ENCODE measurements around the gene RFNG. TPM values are rescaled to one million over a fixed set of nuclear protein-coding genes. Genes with fewer than 3 reads are reported as not detected.

Gene RFNG
- total RNA-seq, 4 donors from 2014 or later: 46.0 to 61.0 (median 50.8) TPM

GRCh38 chr17:82081546-82081945 lies 29.9 kb upstream of the RFNG start:
- peaks cover 84% of the 10 kb centered on the region for H3K36me3 ChIP-seq
- TF ChIP-seq POLR2AphosphoS5 (IDR thresholded peaks at IDR 0.05) (no peak), EP300 (IDR thresholded peaks at IDR 0.05) (no peak), POLR2A (IDR thresholded peaks at IDR 0.05) (no peak), CTCF (IDR thresholded peaks at IDR 0.05) (no peak)
- H3K27me3 ChIP-seq: no peaks in the 10 kb centered on the region
- H3K4me1 ChIP-seq: peaks cover 4% of the 10 kb centered on the region
- no peak overlapping the region for H3K4me3 ChIP-seq
- no peak overlapping the region for H3K27ac ChIP-seq
- no CpG with 5 or more reads among the region's 20 CpGs for WGBS
- no peaks in the 10 kb centered on the region for H3K9me3 ChIP-seq
- DNase-seq (ENCODE audit: low spot score in 2 of 2): no peak

GRCh38 chr17:82080789-82081464 lies 29.3 kb upstream of the RFNG start:
- TF ChIP-seq POLR2AphosphoS5 (IDR thresholded peaks at IDR 0.05) (no peak), POLR2A (IDR thresholded peaks at IDR 0.05) (no peak), CTCF (IDR thresholded peaks at IDR 0.05) (no peak), EP300 (IDR thresholded peaks at IDR 0.05) (no peak)
- no peak overlapping the region for H3K4me3 ChIP-seq
- H3K27ac ChIP-seq: no peak overlapping the region
- no peaks in the 10 kb centered on the region for H3K27me3 ChIP-seq
- peaks cover 4% of the 10 kb centered on the region for H3K4me1 ChIP-seq
- no peak for DNase-seq (ENCODE audit: low spot score in 2 of 2)
- no peaks in the 10 kb centered on the region for H3K9me3 ChIP-seq
- peaks cover 78% of the 10 kb centered on the region for H3K36me3 ChIP-seq
- WGBS: 94% methylated on average over 14 of the region's 44 CpGs

GRCh38 chr17:82080048-82080788 lies 28.6 kb upstream of the RFNG start:
- Histone ChIP-seq H3K9me3 (no peaks in the 10 kb centered on the region), H3K27me3 (no peaks in the 10 kb centered on the region), H3K27ac (no peak overlapping the region), H3K4me1 (peaks cover 4% of the 10 kb centered on the region), H3K4me3 (no peak overlapping the region), H3K36me3 (peaks cover 71% of the 10 kb centered on the region)
- no peak for TF ChIP-seq POLR2A (IDR thresholded peaks at IDR 0.05)
- no peak for TF ChIP-seq EP300 (IDR thresholded peaks at IDR 0.05)
- no peak for TF ChIP-seq CTCF (IDR thresholded peaks at IDR 0.05)
- no peak for TF ChIP-seq POLR2AphosphoS5 (IDR thresholded peaks at IDR 0.05)
- 94% methylated on average over 11 of the region's 36 CpGs for WGBS
- no peak for DNase-seq (ENCODE audit: low spot score in 2 of 2)

- H3K4me1 ChIP-seq: peaks cover 4% of the 10 kb centered on the region
- H3K9me3 ChIP-seq: no peaks in the 10 kb centered on the region
- H3K36me3 ChIP-seq: peaks cover 60% of the 10 kb centered on the region
- TF ChIP-seq POLR2A (IDR thresholded peaks at IDR 0.05) (no peak), EP300 (IDR thresholded peaks at IDR 0.05) (no peak), CTCF (IDR thresholded peaks at IDR 0.05) (no peak), POLR2AphosphoS5 (IDR thresholded peaks at IDR 0.05) (no peak)
- no peak for DNase-seq (ENCODE audit: low spot score in 2 of 2)
- WGBS: 96% methylated on average over 31 of the region's 47 CpGs
- no peaks in the 10 kb centered on the region for H3K27me3 ChIP-seq
- H3K4me3 ChIP-seq: no peak overlapping the region
- no peak overlapping the region for H3K27ac ChIP-seq
These were observed 27.5 kb upstream of the RFNG start for GRCh38 chr17:82079001-82079677.

- Histone ChIP-seq H3K27me3 (no peaks in the 10 kb centered on the region), H3K27ac (no peak overlapping the region), H3K36me3 (peaks cover 53% of the 10 kb centered on the region), H3K4me3 (no peak overlapping the region), H3K4me1 (peaks cover 4% of the 10 kb centered on the region), H3K9me3 (no peaks in the 10 kb centered on the region)
- no peak for TF ChIP-seq EP300 (IDR thresholded peaks at IDR 0.05)
- TF ChIP-seq CTCF (IDR thresholded peaks at IDR 0.05): no peak
- no peak for TF ChIP-seq POLR2AphosphoS5 (IDR thresholded peaks at IDR 0.05)
- TF ChIP-seq POLR2A (IDR thresholded peaks at IDR 0.05): no peak
- DNase-seq (ENCODE audit: low spot score in 2 of 2): no peak
- WGBS: 93% methylated on average over 15 of the region's 18 CpGs
These were observed 26.8 kb upstream of the RFNG start for GRCh38 chr17:82078433-82078832.

Data from suprapubic skin (tissue), 4 donors.